Iris pigment epithelial cell (primary cell): ENCODE results near the gene NFE2L2.
A peak's percentile ranks its signal among the peaks of the same experiment; 100 is the strongest.
"Not testable (repeated sequence)": the region's sequence is repeated elsewhere in the genome, so short reads cannot be mapped to it uniquely, and the experiment has no call there.

Source experiments
- DNase-seq: peaks from one replicate; pipeline ENCODE4 v3.0.0-alpha.2; 2011; ENCODE audit warnings: low read depth

Gene NFE2L2

GRCh38 chr2:177234267-177234666, 30.3 kb downstream of the NFE2L2 start:
- no peak for DNase-seq

- no peak for DNase-seq
Observed at GRCh38 chr2:177232098-177232704, 32.3 kb downstream of the NFE2L2 start.

DNA sequence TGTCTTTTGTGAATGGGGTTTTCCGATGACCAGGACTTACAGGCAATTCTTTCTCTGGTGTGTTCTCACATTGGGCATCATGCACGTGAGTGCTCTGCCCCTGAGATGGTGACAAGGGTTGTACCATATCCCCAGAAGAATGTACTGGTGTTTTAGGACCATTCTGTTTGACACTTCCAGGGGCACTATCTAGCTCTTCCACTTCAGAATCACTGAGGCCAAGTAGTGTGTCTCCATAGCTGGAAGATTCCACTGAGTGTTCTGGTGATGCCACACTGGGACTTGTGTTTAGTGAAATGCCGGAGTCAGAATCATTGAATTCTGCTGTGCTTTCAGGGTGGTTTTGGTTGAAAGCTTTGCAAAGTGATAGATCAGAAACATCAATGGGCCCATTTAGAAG, 33.3 kb downstream of the NFE2L2 start:
- DNase-seq: no peak

DNA sequence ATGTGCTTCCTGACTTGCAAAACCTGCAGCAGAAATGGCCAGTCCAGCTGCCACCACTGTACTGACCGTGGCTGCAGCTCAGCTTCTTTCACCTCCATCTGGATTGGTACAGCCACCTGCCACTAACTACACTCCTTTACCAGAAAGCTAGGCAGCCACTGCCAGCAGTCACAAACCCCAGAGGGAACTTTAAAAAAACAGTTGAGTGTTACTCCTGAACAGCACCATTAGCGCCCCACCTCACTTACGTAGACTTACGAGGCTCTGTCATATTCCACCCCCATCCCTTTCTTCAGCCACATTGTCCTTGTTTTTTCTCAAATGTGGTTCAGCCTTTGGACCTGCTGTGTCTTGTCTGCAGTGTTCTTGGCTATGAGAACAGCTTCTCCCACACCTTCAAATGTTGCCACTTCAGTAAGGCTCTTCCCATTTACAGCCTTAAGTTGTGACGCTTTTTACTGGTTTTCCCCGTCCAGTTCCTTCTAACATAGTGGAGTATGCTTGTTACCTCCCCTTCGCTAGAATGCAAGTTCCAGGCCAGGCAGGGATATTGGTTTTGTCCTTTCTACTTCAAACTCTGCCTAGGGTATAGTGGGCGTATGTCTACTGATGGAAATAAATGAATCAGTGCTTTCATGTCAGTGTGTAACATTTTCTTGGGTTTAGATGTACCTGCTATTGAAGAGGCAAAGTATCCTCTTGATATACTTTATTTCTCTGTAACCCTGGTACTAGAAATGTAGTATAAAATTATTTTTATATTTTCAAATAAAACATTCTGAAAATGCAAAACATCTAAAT, 34.9 kb downstream of the NFE2L2 start:
- no peak for DNase-seq

- no peak for DNase-seq
Observed at GRCh38 chr2:177225965-177226360, 38.6 kb downstream of the NFE2L2 start.

- not testable (repeated sequence) for DNase-seq
Observed at GRCh38 chr2:177223436-177223835, 41.1 kb downstream of the NFE2L2 start.

DNA sequence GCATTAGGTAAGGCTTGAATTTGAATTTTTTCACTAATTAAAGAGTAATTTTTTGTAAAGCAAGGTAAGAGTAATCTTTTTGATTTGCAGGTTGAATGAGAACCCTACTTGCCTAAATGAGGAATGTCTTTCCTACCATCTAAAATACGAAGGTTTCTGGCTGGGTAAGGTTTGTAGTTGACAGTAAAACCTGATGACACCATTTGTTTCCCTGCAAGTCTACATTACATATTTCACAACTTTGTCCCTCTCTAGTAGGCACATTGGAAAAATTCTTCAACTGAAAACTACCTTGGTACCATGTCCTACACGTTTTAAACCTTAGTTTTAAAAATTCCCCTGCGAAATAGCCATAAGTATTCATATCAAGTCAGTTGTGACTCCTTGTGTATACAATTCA, 42.6 kb downstream of the NFE2L2 start:
- no peak for DNase-seq

DNA sequence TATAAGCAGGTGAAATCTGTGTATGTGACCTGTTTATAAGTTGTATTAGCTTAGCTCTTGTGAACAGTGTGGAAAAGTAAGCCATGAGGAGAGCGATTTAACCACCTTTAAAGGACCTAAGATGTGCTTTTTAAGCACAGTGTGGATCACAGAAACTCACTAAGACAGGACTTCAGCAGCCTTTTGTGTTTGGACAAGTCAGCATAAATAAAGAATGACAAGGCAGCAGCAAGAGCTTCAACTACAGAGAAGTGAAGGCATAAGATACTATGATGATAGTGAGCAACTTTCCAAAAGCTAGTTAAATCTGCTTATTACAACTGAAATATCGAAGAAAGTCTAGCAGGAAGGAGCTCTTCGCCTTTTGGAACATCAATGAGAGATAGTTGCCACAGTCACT, 43.0 kb downstream of the NFE2L2 start:
- DNase-seq: no peak

- DNase-seq: not testable (repeated sequence)
Observed at GRCh38 chr2:177219787-177220186, 44.7 kb downstream of the NFE2L2 start.

DNA sequence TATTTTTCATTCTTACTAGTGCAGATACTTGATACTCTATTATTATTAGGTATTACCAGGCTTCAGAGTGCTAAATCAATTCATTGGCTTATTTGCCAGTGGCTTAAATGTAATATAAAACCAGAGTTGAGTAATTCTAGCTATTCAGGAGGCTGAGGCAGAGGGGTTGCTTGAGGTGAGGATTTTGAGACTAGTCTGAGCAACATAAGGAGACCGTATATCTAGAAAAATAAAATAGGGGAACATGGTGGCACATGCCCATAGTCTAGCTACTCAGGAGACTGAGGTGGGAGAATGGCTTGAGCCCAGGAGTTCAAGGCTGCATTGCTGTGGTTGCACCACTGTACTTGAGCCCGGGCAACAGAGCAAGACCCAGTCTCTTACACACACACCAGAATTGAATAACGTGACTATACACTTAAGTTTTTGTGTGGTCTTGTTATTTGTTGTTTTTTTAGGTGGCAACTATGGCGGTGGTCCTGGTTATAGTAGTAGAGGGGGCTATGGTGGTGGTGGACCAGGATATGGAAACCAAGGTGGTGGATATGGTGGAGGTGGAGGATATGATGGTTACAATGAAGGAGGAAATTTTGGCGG, 47.2 kb downstream of the NFE2L2 start:
- no peak for DNase-seq

DNA sequence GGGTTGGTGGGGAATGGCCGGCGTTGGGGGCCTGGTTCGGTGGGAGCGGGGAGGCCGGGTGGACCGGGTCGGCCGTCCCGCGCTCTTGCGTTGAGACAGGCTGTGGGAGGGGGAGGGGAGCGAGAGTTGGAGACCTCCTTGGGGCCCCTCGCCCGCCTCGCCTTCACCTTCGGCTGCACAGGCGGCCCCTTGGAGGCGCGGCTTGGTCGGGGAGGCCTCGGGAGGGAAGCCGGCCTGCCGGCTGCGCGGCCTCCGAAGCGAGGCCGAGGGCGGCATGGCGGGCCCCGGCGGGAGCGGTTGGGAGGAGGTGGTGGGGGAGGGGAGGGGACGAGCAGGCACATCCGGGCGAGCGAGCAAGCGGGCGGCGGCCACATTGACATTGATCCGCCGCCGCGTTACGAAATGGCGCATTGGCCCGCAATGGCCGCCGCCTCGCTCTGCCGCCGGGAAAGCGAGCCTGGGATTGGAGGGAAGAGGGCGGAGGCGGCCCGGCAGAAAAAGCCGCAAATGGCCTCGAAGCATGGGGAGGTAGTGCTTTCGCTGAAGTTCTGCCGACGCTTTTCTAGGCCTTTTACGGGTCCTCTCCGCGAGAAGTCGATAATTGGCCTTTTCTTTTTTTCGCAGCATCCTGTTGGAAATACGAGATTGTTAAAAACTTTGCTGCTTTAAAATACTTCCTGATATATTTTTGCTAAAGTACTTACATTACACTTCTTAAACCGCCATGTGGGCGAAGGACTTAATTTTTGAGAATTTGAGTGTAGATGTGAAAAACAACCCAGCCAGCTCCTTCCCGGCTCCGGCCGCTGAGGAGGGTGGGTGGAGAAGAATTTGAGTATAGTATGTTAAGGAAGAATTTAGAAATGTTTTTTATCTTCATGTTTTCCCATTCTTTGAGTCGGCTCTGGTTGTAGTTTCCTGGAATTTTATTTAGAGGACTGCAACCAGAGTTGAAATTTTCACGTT, 51.4 kb downstream of the NFE2L2 start:
- peak; percentile 93 for DNase-seq

DNA sequence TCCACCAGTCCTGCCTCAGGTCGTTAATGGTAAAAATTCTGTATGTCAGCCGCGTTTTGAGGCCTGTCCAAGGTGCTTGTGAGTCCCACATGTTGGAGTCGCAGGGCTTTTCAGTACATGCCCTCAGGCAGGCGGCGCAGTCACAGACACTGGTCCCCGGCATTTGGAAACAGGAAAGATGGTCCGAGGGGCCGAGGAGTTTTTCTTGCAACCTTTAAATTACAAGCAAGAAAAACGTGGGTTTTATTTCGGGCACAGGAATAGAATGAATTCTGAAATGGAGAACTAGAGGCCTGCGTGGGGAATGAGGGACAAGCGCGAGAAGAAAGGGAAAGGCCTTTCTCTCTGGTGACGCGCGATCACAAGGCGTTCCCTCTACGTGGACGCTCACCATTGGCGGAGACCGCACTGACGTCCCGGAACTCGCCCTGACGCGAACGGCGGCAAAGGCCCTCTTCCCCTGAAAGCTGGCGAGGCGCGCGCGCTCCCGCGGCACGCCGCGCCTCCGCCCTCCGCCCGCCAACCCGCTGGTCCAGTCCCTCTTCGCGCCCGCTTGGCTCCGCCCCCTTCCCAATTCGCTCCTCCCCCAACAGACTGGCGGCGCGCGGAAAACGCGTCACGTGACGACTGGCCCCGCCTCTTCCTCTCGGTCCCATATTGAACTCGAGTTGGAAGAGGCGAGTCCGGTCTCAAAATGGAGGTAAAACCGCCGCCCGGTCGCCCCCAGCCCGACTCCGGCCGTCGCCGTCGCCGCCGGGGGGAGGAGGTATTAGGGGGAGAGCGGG, 52.2 kb downstream of the NFE2L2 start, which contains the start of gene HNRNPA3:
Gene HNRNPA3, plus strand, starts transcription at position 689 of the 785 bp plus-strand sequence. Its CDS starts 6 bp downstream, at position 695.
- peak; percentile 99 for DNase-seq

- DNase-seq: no peak
Observed at GRCh38 chr2:177211576-177212105, 52.9 kb downstream of the NFE2L2 start.

GRCh38 chr2:177211169-177211568, 53.4 kb downstream of the NFE2L2 start:
- no peak for DNase-seq

DNA sequence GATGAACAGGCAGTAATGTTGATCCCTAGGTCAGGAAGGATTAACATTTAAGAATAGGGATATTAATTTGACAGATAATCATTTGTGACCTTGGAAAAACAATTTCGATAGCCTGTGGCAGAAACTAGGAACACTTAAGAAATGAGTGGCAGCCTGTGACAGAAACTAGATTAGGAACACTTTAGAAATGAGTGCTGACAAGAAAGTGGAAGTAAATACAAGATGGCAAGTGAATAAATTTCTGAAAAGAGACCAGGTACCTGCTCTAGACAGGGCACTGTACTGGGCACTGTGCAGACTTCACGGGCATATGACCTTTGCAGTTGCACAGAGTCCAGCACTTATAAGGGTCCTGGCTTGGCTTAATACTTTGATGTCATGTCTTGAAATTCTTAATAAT, 57.4 kb downstream of the NFE2L2 start:
- no peak for DNase-seq

- DNase-seq: no peak
Observed at GRCh38 chr2:177204417-177204816, 60.1 kb downstream of the NFE2L2 start.

GRCh38 chr2:177201919-177202346, 62.6 kb downstream of the NFE2L2 start:
- no peak for DNase-seq

GRCh38 chr2:177200419-177200818, 64.1 kb downstream of the NFE2L2 start:
- DNase-seq: not testable (repeated sequence)

DNA sequence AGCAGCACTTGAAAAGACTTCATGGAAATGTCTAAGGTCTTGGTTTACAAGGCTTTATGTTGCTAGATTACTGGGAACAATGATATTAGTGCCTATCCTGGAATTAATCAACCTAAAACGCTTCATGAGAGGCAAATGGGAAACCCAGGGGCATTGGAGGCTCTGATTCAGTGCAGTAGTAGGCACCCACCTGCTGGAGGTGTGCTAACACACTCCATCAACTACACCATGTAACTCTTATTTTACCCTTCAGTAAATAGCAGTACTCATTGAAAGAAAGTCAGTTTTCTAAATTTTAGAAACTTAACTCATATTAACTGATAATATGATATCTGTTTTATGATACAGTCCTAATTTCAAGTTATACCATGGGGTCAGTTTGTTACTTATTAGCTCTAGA, 69.3 kb downstream of the NFE2L2 start:
- no peak for DNase-seq

DNA sequence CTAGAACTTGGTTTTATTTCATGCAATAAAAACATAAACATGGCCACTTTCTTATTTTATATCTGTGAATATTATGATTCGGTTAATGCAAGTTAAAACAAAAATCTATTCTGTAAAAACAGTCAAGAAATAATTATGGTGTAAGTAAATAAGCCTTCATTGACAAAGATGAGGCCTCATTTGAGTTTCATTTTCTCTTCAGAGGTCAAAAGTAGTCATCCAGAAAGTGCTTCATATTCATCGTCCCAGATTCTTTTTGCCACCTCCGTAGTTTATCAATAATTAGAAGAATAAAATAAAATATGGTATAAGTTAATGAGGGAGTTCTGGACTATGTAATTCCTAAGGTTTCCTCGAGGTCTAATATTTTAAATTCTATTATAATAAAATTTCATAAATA, 71.3 kb downstream of the NFE2L2 start:
- no peak for DNase-seq

- no peak for DNase-seq
Observed at GRCh38 chr2:177192788-177193187, 71.7 kb downstream of the NFE2L2 start.
